ENCODE data around the gene ZMYND15. TPM values are rescaled to one million over a fixed set of nuclear protein-coding genes. Genes with fewer than 3 reads are reported as not detected.

The ZMYND15 gene, protein sequence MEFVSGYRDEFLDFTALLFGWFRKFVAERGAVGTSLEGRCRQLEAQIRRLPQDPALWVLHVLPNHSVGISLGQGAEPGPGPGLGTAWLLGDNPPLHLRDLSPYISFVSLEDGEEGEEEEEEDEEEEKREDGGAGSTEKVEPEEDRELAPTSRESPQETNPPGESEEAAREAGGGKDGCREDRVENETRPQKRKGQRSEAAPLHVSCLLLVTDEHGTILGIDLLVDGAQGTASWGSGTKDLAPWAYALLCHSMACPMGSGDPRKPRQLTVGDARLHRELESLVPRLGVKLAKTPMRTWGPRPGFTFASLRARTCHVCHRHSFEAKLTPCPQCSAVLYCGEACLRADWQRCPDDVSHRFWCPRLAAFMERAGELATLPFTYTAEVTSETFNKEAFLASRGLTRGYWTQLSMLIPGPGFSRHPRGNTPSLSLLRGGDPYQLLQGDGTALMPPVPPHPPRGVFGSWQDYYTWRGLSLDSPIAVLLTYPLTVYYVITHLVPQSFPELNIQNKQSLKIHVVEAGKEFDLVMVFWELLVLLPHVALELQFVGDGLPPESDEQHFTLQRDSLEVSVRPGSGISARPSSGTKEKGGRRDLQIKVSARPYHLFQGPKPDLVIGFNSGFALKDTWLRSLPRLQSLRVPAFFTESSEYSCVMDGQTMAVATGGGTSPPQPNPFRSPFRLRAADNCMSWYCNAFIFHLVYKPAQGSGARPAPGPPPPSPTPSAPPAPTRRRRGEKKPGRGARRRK
- 0.41 to 0.65 TPM (median 0.52 TPM) in 5 replicates for total RNA-seq (2022; extraction: Qiagen RNA extraction; ENCODE audit: low read depth)

GRCh38 chr17:4739122-4740024 is at the start of gene ZMYND15, which contains the start of gene CXCL16:
Gene ZMYND15 (plus strand): TSS chr17:4739833. CDS start chr17:4740549, 716 bp downstream.
Gene CXCL16 (minus strand): TSS chr17:4739928. CDS start chr17:4739339, 589 bp downstream.

GRCh38 chr17:4709794-4710692 is 29.6 kb upstream of the ZMYND15 start, which contains the start of gene ARRB2:
Gene ARRB2 (plus strand): TSS chr17:4710632. CDS start chr17:4710722, 90 bp downstream.

DNA sequence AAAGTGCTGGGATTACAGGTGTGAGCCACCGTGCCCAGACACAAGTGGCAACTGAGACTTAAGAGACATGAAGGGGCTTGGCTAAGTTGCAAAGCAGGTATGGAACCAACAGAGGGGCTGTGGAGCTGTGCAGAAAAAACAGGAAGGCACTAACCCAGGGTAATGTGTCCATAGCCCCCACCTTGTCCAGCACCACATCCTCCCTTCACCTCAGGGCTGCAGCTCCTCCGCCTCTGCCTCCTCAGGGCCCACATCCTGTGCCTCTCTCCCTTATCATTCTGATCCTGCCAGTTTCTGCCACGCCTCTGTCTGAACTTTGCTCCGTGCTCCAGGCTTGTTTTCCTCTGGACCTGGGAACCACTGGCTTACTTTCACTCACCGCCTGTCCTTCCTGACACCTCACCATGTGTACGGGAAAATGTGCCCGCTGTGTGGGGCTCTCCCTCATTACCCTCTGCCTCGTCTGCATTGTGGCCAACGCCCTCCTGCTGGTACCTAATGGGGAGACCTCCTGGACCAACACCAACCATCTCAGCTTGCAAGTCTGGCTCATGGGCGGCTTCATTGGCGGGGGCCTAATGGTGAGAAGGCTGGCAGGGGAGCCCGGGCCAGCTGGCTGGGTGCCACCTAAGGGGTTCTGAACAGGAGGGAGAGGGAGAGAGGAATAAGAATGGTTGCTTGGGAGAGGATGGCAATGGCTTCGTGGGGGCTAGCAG is 32.0 kb downstream of the ZMYND15 start, which contains the start of gene TM4SF5:
Gene TM4SF5, plus strand, starts transcription at position 368 of the 716 bp plus-strand sequence. Its CDS starts 37 bp downstream, at position 405.

GRCh38 chr17:4786106-4786511 is 46.5 kb downstream of the ZMYND15 start, which contains the start of gene VMO1:
Gene VMO1 (minus strand): TSS chr17:4786364. CDS start chr17:4786352, 12 bp downstream.

DNA sequence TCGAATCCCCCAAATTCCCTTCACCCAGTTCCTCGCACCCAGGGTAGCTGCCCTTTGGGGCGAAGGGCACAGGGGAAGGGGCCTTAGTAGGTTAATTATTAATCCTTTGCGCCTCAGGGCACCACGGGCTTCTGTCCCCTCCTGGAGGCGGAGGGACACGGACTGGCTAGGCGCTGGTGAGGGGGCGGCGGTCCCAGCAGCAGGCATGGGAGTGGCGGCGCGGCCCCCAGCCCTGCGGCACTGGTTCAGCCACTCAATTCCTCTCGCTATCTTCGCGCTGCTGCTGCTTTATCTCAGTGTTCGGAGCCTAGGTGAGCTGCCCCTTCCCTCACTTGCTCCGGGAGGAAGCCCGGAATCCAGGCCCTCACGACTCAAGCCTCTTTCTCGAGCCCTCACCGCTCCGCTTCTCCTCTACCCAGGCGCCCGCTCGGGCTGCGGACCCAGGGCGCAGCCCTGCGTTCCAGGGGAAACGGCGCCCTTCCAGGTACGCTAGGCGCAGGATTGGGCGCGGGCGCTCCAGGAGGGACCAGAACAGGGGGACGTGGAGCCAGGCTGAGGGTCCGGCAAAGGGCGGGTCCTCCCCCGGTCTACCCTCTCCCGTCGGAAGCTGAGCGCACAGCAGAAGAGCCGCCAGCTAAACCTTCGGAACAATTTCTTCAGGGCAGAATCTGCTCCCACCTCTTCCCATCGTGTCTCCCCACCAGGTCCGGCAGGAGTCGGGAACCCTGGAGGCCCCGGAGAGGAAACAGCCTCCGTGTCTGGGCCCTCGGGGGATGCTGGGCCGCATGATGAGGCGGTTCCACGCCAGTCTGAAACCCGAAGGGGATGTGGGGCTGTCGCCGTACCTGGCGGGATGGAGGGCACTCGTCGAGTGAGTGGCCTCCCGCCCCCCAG is 49.4 kb downstream of the ZMYND15 start, which contains the start of gene GLTPD2:
Gene GLTPD2, plus strand, starts transcription at position 158 of the 894 bp plus-strand sequence. Its CDS starts 48 bp downstream, at position 206.

Other genes with a start within 250 kb of the ZMYND15 start
- 7.0 to 12.1 TPM (median 10.4 TPM) in 5 replicates for gene SPNS2, start 241.0 kb upstream of the ZMYND15 start, total RNA-seq (2022; extraction: Qiagen RNA extraction; ENCODE audit: low read depth)
- gene MYBBP1A, start 184.4 kb upstream of the ZMYND15 start, total RNA-seq (2022; extraction: Qiagen RNA extraction; ENCODE audit: low read depth) = 74.9 to 120 TPM (median 113 TPM) in 5 replicates
- gene GGT6, start 179.3 kb upstream of the ZMYND15 start, total RNA-seq (2022; extraction: Qiagen RNA extraction; ENCODE audit: low read depth) = not detected in 5 replicates
- gene SMTNL2, start 155.3 kb upstream of the ZMYND15 start, total RNA-seq (2022; extraction: Qiagen RNA extraction; ENCODE audit: low read depth) = 0.24 to 1.3 TPM (median 0.73 TPM) in 5 replicates
- 0.11 to 0.17 TPM (median 0.14 TPM) in 4 of 5 replicates, not detected in the other for gene ALOX15, start 98.2 kb upstream of the ZMYND15 start, total RNA-seq (2022; extraction: Qiagen RNA extraction; ENCODE audit: low read depth)
- 52.0 to 80.3 TPM (median 74.0 TPM) in 5 replicates for gene PELP1, start 35.7 kb upstream of the ZMYND15 start, total RNA-seq (2022; extraction: Qiagen RNA extraction; ENCODE audit: low read depth)
- 51.4 to 69.2 TPM (median 63.0 TPM) in 5 replicates for gene ARRB2, start 29.2 kb upstream of the ZMYND15 start, total RNA-seq (2022; extraction: Qiagen RNA extraction; ENCODE audit: low read depth)
- gene MED11, start 8.4 kb upstream of the ZMYND15 start, total RNA-seq (2022; extraction: Qiagen RNA extraction; ENCODE audit: low read depth) = 38.6 to 52.7 TPM (median 42.3 TPM) in 5 replicates
- gene CXCL16, start 95 bp downstream of the ZMYND15 start, total RNA-seq (2022; extraction: Qiagen RNA extraction; ENCODE audit: low read depth) = 11.6 to 20.8 TPM (median 17.1 TPM) in 5 replicates
- 0.44 to 1.2 TPM (median 0.78 TPM) in 5 replicates for gene TM4SF5, start 32.1 kb downstream of the ZMYND15 start, total RNA-seq (2022; extraction: Qiagen RNA extraction; ENCODE audit: low read depth)
- 0.94 to 1.7 TPM (median 1.5 TPM) in 4 of 5 replicates, not detected in the other for gene VMO1, start 46.5 kb downstream of the ZMYND15 start, total RNA-seq (2022; extraction: Qiagen RNA extraction; ENCODE audit: low read depth)
- gene GLTPD2, start 49.1 kb downstream of the ZMYND15 start, total RNA-seq (2022; extraction: Qiagen RNA extraction; ENCODE audit: low read depth) = not detected in 5 replicates
- 391 to 521 TPM (median 476 TPM) in 5 replicates for gene PSMB6, start 56.3 kb downstream of the ZMYND15 start, total RNA-seq (2022; extraction: Qiagen RNA extraction; ENCODE audit: low read depth)
- gene PLD2, start 67.3 kb downstream of the ZMYND15 start, total RNA-seq (2022; extraction: Qiagen RNA extraction; ENCODE audit: low read depth) = 17.2 to 31.6 TPM (median 24.7 TPM) in 5 replicates
- gene MINK1, start 93.5 kb downstream of the ZMYND15 start, total RNA-seq (2022; extraction: Qiagen RNA extraction; ENCODE audit: low read depth) = 39.9 to 69.8 TPM (median 63.0 TPM) in 5 replicates
- 0.13 to 0.41 TPM (median 0.36 TPM) in 5 replicates for gene C17orf107, start 159.7 kb downstream of the ZMYND15 start, total RNA-seq (2022; extraction: Qiagen RNA extraction; ENCODE audit: low read depth)
- 0.06 to 0.22 TPM (median 0.09 TPM) in 3 of 5 replicates, not detected in the others for gene CHRNE, start 163.3 kb downstream of the ZMYND15 start, total RNA-seq (2022; extraction: Qiagen RNA extraction; ENCODE audit: low read depth)
- gene GP1BA, start 192.4 kb downstream of the ZMYND15 start, total RNA-seq (2022; extraction: Qiagen RNA extraction; ENCODE audit: low read depth) = not detected in 5 replicates
- 48.3 to 76.4 TPM (median 71.9 TPM) in 5 replicates for gene SLC25A11, start 200.2 kb downstream of the ZMYND15 start, total RNA-seq (2022; extraction: Qiagen RNA extraction; ENCODE audit: low read depth)
- gene RNF167, start 200.4 kb downstream of the ZMYND15 start, total RNA-seq (2022; extraction: Qiagen RNA extraction; ENCODE audit: low read depth) = 100 to 159 TPM (median 135 TPM) in 5 replicates
- gene PFN1, start 208.7 kb downstream of the ZMYND15 start, total RNA-seq (2022; extraction: Qiagen RNA extraction; ENCODE audit: low read depth) = 2,069 to 3,159 TPM (median 3,031 TPM) in 5 replicates
- gene ENO3, start 211.3 kb downstream of the ZMYND15 start, total RNA-seq (2022; extraction: Qiagen RNA extraction; ENCODE audit: low read depth) = 41.5 to 63.2 TPM (median 48.4 TPM) in 5 replicates
- 71.7 to 94.4 TPM (median 78.1 TPM) in 5 replicates for gene SPAG7, start 228.0 kb downstream of the ZMYND15 start, total RNA-seq (2022; extraction: Qiagen RNA extraction; ENCODE audit: low read depth)
- 24.5 to 43.4 TPM (median 34.9 TPM) in 5 replicates for gene CAMTA2, start 247.8 kb downstream of the ZMYND15 start, total RNA-seq (2022; extraction: Qiagen RNA extraction; ENCODE audit: low read depth)

All from A549 treated with ZK216348 at 1 μM for 4 hours (cell line).